Activated CD4-positive, alpha-beta T cell treated with anti-CD3 and anti-CD28 coated beads, Interleukin-2, amount 50 U/mL, for 24 hours (primary cell): Measurements from ENCODE around the gene CLEC4C.
"Not testable (repeated sequence)": the region's sequence is repeated elsewhere in the genome, so short reads cannot be mapped to it uniquely, and the experiment has no call there.

Source experiments
- DNase-seq, 2 donors: peaks; one replicate each; pipeline ENCODE4 v3.0.0-alpha.2; 2020; ENCODE audit warnings: low read depth in 1 of 2, low spot score in 1 of 2

CLEC4C gene, protein sequence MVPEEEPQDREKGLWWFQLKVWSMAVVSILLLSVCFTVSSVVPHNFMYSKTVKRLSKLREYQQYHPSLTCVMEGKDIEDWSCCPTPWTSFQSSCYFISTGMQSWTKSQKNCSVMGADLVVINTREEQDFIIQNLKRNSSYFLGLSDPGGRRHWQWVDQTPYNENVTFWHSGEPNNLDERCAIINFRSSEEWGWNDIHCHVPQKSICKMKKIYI

DNA sequence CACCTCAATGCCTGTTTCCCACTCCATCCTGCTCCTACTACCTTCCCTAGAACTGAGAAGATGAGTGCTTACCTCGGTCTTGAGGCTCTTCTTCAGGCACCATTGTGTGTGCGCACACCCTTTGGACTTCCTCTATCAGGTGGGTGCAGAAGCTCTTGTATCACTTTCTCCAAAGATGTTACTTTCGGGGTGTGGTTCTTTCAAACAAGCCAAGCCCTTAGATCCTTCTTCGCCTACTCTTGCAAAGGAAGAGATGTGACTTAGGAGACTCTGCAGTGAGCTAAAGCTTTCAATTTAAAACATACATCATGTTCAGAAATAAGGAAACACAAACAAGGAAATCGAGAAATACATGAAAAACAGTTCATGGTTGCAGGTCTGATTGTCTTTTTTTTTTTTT lies at the start of gene CLEC4C:
Gene CLEC4C (minus strand): TSS at position 130 of the 400 bp plus-strand sequence. CDS start 27 bp downstream, at position 103.
- no peak for DNase-seq

DNA sequence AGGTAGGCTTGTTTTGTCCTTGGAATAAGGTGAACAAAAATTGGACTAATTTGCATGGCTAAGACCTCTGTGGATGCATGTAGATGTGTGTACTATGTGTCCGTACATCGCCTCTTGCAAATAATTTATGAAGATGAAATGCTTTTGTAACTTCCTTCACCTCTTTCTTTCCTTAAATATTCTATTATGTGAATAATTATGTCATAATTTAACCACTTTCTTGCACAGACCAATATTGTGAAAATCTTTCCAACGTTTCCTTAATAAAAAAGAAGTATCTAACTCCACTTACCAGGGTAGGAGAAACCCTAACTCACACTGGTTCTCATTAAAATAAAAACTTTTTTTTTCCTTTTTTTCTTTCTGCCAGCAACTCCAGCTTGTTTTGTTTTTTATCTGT lies 46.0 kb upstream of the CLEC4C start:
- DNase-seq, result no peak

DNA sequence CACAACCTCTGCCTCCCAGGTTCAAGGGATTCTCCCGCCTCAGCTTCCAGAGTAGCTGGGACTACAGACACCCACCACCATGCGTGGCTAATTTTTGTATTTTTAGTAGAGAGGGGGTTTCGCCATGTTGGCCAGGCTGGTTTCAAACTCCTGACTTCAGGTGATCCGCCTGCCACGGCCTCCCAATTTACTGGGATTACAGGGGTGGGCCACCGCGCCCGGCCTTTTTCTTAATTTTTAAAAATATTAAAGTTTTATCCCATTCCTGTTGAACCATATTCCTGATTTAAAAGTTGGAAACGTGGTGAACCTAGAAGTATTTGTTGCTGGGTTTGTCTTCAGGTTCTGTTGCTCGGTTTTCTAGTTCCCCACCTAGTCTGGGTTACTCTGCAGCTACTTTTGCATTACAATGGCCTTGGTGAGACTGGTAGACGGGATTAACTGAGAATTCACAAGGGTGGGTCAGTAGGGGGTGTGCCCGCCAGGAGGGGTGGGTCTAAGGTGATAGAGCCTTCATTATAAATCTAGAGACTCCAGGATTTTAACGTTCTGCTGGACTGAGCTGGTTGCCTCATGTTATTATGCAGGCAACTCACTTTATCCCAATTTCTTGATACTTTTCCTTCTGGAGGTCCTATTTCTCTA lies 41.8 kb upstream of the CLEC4C start, which contains the start of gene NANOG:
Gene NANOG (plus strand): TSS at position 519 of the 645 bp plus-strand sequence. CDS start 213 bp downstream, outside the sequence.
- not testable (repeated sequence) for DNase-seq

DNA sequence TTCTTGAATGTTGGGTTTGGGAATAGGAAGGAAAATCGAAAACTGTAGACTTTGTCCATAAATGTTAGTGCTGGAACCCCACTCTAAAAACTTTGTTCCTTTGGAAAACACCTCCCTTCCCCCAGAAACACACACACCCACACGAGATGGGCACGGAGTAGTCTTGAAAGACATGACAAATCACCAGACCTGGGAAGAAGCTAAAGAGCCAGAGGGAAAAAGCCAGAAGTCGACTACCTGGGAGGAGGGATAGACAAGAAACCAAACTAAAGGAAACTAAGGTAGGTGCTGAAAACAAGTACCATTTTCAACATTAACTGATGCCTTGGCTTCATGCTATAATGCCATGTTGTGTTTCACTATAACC lies 41.1 kb upstream of the CLEC4C start:
- DNase-seq, result no peak

DNA sequence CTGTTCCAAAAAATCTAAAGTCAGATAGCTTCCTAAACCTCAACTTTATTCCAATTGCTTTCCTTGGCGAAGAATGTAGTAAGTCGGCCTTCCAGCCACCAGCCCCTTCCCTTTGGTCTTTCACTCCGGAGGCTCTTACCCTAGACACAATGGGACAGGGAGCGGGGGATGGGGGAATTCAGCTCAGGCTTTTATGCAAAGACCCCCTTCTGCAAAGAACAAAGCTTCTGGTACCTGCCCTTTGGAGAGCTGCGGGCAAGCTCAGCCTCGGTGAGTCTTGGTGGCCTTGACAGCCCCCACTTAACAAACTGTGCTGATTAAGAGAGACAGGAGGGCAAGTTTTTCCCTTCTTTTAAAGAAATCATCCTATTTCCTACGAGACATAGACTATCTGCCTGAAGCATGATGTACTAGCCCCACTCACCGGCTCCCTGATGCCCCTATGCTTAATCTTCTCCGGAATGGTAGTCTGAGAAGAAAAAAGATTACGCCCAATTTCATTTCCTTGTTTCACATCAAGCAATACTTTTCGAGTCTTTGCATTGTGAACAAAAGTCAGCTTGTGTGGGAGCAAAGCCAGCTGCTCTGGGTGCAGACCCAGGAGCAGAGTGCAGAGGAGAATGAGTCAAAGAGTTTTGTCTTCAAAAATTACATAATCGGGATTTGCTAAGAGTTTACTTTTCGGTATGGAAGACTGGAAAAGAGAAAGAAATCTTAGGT lies 40.6 kb upstream of the CLEC4C start:
- no peak for DNase-seq

DNA sequence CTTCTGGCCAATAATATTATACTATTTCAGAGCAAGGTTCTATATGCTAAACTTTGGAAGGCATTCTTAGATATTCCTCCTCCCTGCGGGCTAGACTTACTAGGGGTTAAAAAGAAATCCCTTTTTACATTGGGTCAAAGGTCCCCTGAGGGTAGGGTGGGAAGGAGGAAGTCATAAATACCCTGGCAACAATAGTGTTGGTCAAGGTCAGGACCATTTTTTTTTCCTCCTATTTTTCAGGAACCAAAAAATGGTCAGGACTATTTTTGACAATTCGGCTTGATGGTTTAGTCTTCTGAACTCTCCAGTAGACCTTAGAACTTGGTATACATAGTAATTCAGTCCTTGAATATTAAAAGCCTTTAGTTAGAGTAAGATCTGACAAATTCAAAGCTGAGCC lies 37.5 kb upstream of the CLEC4C start:
- DNase-seq, result no peak

DNA sequence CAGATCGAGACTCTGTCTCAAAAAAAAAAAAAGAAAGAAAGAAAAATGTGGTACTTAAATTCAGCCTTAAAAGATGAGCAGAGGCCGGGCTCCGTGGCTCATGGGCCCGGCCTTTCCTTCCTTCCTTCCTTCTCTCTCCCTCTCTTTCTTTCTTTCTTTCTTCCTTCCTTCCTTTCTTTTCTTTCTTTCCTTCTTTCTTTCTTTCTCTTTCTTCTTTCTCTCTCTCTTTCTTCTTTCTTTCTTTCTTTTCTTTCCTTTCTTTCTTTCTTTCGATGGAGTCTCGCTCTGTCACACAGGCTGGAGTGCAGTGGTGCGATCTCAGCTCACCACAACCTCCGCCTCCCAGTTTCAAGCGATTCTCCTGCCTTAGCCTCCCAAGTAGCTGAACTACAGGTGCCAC lies 36.3 kb upstream of the CLEC4C start:
- DNase-seq, result not testable (repeated sequence)

DNA sequence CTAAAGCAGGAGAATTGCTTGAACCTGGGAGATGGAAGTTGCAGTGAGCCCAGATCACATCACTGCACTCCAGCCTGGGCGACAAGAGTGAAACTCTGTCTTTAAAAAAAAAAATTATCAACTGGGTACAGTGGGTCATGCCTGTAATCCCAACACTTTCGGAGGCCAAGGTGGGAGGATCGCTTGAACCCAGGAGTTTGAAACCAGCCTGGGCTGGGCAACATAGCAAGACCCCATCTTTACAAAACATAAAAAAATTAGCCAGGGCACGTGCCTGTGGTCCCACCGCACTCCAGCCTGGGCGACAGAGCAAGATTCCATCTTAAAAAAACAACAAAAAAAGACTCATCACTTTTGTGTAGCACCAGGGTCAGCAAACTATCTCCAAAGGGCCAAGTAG lies 34.9 kb upstream of the CLEC4C start:
- DNase-seq, result no peak

DNA sequence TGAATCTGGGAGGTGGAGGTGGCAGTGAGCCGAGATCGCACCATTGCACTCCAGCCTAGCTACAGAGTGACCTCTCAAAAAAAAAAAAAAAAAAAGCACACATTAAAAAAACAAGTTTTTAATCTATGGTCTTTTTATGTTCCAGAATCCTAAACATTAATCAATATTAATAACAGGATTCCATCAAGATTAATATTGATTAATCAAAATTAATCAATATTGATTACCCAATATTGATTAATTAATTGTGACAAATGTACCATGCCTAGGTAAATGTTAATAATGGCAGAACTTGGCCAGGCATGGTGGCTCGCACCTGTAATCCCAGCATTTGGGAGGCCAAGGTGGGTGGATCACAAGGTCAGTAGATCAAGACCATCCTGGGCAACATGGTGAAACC lies 34.1 kb upstream of the CLEC4C start:
- no peak for DNase-seq

DNA sequence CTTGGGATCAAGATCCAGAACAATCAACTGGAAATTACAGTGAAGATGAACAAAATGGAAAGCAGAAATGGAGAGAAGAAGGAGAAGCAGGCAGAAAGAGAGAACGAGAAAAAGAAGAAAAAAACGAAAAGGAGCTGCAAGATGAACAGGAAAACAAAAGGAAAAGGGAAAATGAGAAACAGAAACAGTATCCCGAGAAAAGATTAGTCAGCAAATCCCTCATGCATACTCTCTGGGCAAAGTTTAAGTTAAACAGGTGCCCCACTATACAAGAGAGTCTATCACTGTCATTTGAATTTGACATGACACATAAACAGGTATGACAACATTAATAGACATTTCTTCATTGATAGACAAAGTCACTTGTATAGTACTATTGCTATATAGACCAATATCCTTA lies 22.8 kb upstream of the CLEC4C start:
- no peak for DNase-seq

DNA sequence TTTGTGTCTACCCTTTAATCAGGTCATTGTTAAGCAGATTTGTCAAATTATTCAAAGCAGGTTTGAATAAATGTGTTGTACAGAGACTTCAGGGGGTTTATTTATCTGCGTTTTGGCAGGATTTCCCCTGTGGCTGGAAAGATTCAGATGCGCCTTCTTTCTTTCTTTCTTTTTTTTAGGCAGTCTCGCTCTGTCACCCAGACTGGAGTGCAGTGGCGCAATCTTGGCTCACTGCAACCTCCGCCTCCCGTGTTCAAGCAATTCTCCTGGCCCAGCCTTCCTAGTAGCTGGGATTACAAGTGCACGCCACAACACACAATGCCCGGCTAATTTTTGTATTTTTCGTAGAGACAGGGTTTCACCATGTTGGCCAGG lies 11.6 kb upstream of the CLEC4C start:
- DNase-seq, result no peak

DNA sequence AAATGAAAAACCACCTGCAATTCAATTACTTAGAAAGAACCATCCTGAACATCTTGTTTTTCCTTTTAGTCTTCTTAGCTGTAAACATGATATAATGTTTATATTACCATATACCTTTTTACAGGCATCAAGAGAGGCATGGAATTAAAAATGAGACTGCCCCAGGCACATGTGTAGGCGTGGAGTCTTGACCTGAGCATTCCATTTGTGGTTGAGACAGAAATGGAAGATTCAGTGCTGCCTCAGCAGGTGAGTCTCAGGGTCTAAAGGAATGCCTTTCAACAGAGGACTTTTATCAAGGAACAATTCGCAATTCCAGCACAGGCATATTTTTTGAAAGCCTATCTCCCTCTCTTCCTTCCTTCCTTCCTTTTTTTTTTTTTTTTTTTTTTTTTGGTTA lies 9.8 kb upstream of the CLEC4C start:
- DNase-seq, result no peak

DNA sequence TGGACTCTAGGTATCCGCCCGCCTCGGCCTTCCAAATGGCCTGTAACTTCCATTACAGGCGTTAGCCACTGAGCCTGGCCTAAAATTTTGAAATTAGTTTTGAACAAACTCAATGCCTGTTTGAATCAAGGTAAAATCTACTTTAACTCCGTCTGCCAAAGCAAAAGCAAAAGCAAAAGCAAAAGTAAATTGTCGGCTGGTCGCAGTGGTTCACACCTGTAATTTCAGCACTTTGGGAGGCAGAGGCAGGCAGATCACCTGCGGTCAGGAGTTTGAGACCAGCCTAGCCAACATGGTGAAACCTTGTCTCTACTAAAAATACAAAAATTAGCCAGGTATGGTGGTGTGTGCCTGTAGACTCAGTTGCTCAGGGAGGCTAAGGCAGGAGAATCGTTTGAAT lies 8.5 kb upstream of the CLEC4C start:
- DNase-seq, result not testable (repeated sequence)

DNA sequence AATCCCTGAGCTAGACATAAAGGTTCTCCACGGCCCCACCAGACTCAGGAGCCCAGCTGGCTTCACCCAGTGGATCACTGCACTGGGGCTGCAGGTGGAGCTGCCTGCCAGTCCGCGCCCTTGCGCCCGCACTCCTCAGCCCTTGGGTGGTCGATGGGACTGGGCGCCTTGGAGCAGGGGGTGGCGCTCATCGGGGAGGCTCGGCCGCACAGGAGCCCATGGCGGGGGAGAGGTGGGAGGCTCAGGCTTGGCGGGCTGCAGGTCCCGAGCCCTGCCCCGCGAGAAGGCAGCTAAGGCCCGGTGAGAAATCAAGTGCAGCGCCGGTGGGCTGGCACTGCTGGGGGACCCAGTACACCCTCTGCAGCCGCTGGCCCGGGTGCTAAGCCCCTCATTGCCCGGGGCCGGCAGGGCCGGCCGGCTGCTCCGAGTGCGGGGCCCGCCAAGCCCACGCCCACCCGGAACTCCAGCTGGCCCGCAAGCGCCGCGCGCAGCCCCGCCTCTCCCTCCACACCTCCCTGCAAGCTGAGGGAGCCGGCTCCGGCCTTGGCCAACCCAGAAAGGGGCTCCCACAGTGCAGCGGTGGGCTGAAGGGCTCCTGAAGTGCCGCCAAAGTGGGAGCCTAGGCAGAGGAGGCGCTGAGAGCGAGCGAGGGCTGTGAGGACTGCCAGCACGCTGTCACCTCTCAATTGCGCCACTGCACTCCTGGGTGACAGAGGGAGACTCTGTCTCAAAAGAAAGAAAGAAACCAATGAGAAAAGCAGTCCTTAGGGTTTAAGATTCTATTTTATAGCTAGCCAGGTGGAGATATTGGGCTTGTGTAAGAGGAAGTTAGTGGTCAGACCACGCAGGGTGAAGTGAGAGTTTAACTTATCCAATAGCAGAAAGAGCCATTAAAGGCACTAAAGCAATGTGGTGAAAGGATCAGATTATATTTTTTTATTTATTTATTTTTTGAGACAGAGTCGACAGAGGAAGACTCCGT lies 5.1 kb upstream of the CLEC4C start:
- DNase-seq, result not testable (repeated sequence)

DNA sequence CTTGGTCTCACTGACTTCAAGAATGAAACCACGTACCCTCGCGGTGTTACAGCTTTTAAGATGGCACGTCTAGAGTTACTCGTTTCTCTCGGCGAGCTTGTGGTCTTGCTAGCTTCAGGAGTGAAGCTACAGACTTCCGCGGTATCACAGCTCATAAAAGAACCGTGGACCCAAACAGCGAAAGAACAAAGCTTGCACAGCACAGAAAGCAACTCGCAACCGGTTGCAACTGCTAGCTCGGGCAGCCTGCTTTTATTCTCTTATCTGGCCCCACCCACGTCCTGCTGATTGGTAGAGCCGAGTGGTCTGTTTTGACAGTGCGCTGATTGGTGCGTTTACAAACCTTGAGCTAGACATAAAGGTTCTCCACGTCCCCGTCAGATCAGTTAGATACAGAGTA lies 4.2 kb upstream of the CLEC4C start:
- no peak for DNase-seq

DNA sequence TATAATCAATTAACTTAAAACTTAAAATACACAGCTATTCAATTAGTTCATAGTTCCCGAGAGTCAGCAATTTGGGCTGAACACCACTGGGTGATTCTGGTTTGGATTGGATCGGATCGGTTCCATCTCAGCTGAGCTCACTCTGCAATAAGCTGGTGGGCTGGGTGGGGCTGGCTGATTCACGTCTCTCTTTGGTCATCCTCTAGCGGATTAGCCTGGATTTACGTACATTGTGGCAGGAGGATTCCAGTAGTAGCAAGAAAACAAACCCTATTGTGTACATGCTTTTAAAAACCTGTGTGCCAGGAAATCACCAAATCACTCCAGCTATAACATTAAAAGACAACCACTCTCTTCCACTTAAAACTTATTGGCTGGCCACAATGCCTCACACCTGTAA lies 3.2 kb upstream of the CLEC4C start:
- DNase-seq, result no peak

DNA sequence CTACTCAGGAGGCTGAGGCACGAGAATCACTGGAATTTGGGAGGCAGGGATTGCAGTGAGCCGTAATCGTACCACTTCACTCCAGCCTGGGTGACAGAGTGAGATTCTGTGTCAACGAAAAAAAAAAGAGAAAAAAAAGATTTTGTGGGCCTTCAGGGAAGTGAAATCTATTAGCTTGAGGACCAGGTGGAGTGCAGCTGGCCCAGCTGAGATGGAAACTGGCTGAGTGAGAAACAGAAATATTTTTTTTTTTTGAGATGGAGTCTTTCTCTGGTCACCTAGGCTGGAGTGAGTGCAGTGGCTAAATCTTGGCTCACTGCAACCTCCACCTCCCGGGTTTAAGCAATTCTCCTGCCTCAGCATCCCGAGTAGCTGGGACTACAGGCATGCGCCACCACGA lies 2.3 kb upstream of the CLEC4C start:
- DNase-seq, result no peak

DNA sequence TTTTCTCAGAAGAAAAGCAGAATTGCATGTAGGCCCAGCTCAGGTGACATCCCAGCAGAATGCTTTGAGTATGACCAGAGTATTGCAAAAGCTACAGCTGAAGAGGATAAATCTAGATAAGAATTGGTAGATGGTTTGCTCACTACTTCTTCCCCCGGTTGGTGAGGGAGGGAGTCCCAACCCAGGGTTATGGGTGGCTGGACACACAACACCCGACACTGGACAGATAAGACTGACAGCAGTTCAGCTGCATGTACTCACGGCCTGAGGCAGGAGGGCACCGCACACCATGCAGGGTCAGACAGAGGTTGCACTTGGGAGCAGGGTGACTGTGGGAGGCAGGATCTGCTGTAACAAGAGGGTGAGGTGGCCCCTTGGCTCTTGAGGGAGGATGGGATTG lies 1.7 kb upstream of the CLEC4C start:
- DNase-seq, result no peak

DNA sequence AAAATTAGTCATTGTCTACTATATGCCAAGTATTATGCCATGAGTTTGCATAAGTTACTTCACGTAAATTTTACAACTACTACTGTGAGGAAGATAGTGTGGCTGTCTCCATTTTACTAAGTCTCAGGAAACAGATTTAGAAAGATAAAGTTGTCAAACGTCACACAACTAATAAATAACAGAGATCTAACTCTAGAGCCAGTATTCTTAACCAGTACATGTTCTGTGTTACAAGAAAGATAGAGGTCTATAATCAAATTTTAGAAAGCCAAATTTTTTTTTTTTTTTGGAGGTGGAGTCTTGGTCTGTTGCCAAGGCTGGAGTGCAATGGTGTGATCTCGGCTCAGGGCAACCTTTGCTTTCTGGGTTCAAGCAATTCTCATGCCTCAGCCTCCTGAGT lies 14.2 kb downstream of the CLEC4C start:
- DNase-seq, result no peak

DNA sequence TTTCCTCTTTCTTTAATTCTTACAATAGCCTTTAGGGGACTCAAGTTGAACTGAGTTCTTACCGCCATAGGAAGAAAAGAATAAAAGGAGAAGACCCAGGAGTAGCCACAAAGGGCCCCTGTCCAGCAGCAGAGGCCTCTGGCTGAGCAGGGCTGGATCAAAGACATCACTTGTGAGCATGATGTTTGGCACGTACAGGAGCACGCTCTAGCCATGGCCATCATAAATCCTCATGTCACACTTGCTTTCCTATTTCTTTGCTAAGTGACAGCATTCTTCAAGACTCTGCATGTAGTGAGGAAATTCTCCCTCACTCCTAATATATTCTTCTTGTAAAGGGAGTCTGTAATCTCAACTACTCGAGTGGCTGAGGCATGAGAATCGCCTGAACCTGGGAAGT lies 15.7 kb downstream of the CLEC4C start:
- DNase-seq, result no peak

DNA sequence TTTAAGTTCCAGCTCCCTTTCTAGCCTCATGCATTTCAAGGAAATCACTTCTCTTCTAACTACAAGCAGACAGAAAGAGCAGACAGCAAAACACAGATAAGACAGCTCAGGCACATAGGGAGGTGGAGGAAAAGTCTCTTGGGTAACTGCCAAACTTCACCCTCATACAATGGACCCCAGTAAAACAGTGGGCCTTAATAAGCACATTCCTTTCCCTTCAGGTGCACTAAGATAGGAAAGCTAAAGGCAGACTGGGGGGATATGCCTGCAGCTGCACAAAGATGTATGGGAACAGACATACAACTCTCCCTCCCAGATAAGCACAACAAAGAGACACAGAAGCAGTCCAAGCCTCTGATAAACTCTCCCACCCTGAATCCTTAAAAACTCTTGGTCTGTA lies 16.2 kb downstream of the CLEC4C start:
- not testable (repeated sequence) for DNase-seq
